BE2C (cell line): ENCODE measurements around the gene LRP1.
A peak's percentile ranks its signal among the peaks of the same experiment; 100 is the strongest.

ENCODE experiments used
- DNase-seq: peaks from one replicate; pipeline ENCODE4 v3.0.0-alpha.2; 2020
- H3K27me3 ChIP-seq: fragments of 250-450 bp; sonication (Bioruptor Pico); 2 replicates; pipeline ENCODE4 v1.5.1; 2020; ENCODE audit warnings: mild to moderate bottlenecking
- H3K36me3 ChIP-seq: fragments of 250-450 bp; sonication (Bioruptor Pico); 2 replicates; pipeline ENCODE4 v1.5.1; 2020; ENCODE audit warnings: mild to moderate bottlenecking
- H3K4me1 ChIP-seq: fragments of 250-450 bp; sonication (Bioruptor Pico); 2 replicates; pipeline ENCODE4 v1.5.1; 2020
- H3K4me3 ChIP-seq: 2 replicates; pipeline ENCODE4 v1.5.1; 2011; ENCODE audit warnings: low read depth, low read length
- H3K9me3 ChIP-seq: fragments of 250-450 bp; sonication (Bioruptor Pico); 2 replicates; pipeline ENCODE4 v1.5.1; 2020
- CTCF ChIP-seq: IDR thresholded peaks from 2 replicates; pipeline ENCODE4 v1.5.1; 2012; ENCODE audit warnings: mild to moderate bottlenecking, low read depth, low read length

LRP1 gene

DNA sequence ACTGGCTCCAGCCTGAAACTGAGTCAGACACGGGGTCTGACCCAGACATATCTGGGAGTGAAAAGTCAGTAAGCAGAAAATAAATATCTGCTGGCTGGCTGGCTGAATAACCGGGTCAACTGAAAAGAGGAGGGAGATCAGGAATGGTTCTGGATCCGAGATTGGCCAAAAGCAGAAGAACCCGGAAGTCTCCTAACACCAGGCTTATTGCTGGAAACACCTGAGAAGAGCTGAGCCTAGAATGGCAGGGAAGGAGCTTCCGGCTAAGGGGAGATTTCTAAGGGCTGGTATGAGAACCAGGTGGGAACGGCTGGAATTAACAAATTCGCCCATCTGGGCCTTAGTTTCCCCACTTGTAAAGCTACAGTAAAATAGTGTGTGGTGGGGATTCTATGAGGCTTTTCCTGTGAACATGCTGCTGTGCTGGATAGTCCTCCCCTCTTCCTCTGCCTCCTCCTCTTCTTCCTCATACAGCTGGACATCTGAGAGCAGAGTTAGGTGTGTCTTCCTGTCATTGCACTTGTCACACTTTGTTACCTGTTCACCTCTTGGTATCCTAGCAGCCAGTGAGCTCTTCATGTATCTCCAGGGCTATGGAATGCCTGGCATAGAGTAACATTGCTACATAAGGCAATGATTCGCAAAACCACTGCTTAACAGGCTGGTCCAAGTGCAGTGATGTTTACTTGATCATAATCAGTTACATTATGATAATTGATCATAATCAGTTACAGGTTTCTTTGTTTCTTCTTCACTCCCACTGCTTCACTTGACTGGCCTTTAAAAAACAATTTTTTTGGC lies 99.2 kb downstream of the LRP1 start:
- DNase-seq: peak; percentile 4
- no peak for TF ChIP-seq CTCF
- no peaks in the 10 kb centered on the region; the same call in 1 of the 2 replicates for H3K4me1 ChIP-seq

GRCh38 chr12:57229046-57229633 lies 100.9 kb downstream of the LRP1 start:
- no peaks in the 10 kb centered on the region for H3K9me3 ChIP-seq
- DNase-seq: peak; percentile 1
- peaks cover 19% of the 10 kb centered on the region for H3K27me3 ChIP-seq
- H3K36me3 ChIP-seq: peaks cover 35% of the 10 kb centered on the region
- TF ChIP-seq CTCF: no peak
- peaks cover 4% of the 10 kb centered on the region for H3K4me1 ChIP-seq
- peak overlapping the region; percentile 89 for H3K4me3 ChIP-seq

More for the DNA sequence above, 99.2 kb downstream of the LRP1 start:
- Histone ChIP-seq H3K27me3 (peaks cover 26% of the 10 kb centered on the region), H3K36me3 (peaks cover 18% of the 10 kb centered on the region), H3K9me3 (no peaks in the 10 kb centered on the region), H3K4me3 (no peak overlapping the region)

GRCh38 chr12:57229634-57230380 lies 101.5 kb downstream of the LRP1 start, which contains the start of gene SHMT2:
Gene SHMT2, plus strand, starts transcription at chr12:57229711. Its CDS starts 68 bp downstream, at chr12:57229779.
- no peak for TF ChIP-seq CTCF
- peaks cover 13% of the 10 kb centered on the region for H3K27me3 ChIP-seq
- peaks cover 37% of the 10 kb centered on the region for H3K36me3 ChIP-seq
- no peaks in the 10 kb centered on the region for H3K9me3 ChIP-seq
- peak within 1 kb of the TSS; percentile 89 for H3K4me3 ChIP-seq
- peak; percentile 97 for DNase-seq
- peaks cover 9% of the 10 kb centered on the region for H3K4me1 ChIP-seq

DNA sequence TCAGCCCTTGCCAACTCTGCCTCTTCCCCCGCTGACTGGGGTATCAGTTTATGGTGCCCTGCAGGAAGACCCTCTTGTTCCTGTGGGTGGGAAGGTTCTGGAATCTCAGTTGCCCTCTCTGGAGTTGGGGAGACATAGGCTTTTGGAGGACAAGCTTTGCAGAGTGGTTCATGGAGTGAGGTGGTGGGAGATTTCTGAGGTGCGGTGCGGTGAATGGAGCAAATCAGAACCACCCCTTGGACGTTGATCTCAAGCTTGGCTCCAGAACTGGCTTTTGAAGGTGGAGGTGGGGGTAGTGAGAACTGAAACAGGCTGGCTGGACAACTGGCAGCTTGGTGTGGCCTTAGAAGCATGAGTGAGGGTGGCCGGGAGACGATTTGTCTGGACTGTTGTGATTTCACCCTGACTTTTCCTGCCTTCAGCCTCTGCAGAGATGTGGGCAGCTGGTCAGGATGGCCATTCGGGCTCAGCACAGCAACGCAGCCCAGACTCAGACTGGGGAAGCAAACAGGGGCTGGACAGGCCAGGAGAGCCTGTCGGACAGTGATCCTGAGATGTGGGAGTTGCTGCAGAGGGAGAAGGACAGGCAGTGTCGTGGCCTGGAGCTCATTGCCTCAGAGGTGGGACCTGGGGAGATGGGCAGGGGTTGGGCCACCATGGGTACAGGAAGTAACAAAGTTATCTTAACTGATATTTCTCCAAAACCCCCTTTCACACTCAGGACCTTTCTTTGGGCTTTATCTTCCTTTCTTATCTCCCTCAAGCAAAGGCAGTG lies 102.3 kb downstream of the LRP1 start:
- DNase-seq: peak; percentile 6
- H3K27me3 ChIP-seq: peaks cover 18% of the 10 kb centered on the region

More for the DNA sequence above, 102.3 kb downstream of the LRP1 start:
- no peak for TF ChIP-seq CTCF
- Histone ChIP-seq H3K36me3 (peaks cover 37% of the 10 kb centered on the region), H3K4me1 (peaks cover 16% of the 10 kb centered on the region), H3K4me3 (peak overlapping the region; percentile 89), H3K9me3 (no peaks in the 10 kb centered on the region)
